Activated T-helper 1 cell treated with anti-CD3 and anti-CD28 coated beads, Interleukin-12 subunit alpha, Interleukin-12 subunit beta, Interleukin-2, Interleukin-4 antibody, amounts not matched to agents 30 ng/mL and 10 ng/mL and 1 ng/mL, durations not matched to agents 14 hours and 24 hours and 36 hours (primary cell): Measurements from ENCODE around the gene MCM9. TPM values are rescaled to one million over a fixed set of nuclear protein-coding genes. Genes with fewer than 3 reads are reported as not detected.

Source experiments
- total RNA-seq: library from RNA; stranded (reverse); gene quantifications from 2 replicates; pipeline ENCODE4 v1.2.3, GENCODE V29; 2022

MCM9 gene
- total RNA-seq, 1 donor from 2014 or later, result 24.4 TPM

Other genes with a start within 250 kb of the MCM9 start
- 36.0 and 42.9 TPM in 2 replicates for gene ASF1A, start 41.0 kb downstream of the MCM9 start, total RNA-seq
- 9.0 and 9.4 TPM in 2 replicates for gene FAM184A, start 143.5 kb upstream of the MCM9 start, total RNA-seq